Ovary (tissue), 9 donors: ENCODE data around the gene DSEL. TPM values are rescaled to one million over a fixed set of nuclear protein-coding genes. Genes with fewer than 3 reads are reported as not detected.

Source experiments
- DNase-seq, 5 donors: peaks; one replicate each; pipeline ENCODE4 v3.0.0-alpha.2; 2019 to 2020
- H3K27ac ChIP-seq, 2 donors: fragments of 200-600 bp; one replicate each; pipeline versions ENCODE4 v1.5.1 to v1.8.0; 2019 to 2022
- H3K27me3 ChIP-seq: fragments of 200-600 bp; one replicate; pipeline ENCODE4 v1.8.0; 2022
- H3K36me3 ChIP-seq: fragments of 200-600 bp; sonication (generic); one replicate; pipeline ENCODE4 v1.5.1; 2019
- H3K4me1 ChIP-seq: one replicate; pipeline ENCODE4 v1.8.1; 2013; ENCODE audit warnings: mild to moderate bottlenecking, moderate library complexity; ENCODE audit not compliant: insufficient read depth
- H3K4me3 ChIP-seq: fragments of 200-600 bp; sonication (generic); one replicate; pipeline ENCODE4 v1.5.1; 2017
- H3K9me3 ChIP-seq, 2 donors: fragments of 200-600 bp in 1 of 2; sonication (generic) in 1 of 2; one replicate each; pipeline versions ENCODE4 v1.5.1 to v1.8.1; 2013 to 2019; ENCODE audit warnings: mild to moderate bottlenecking in 1 of 2, moderate library complexity in 1 of 2
- EP300 ChIP-seq: sonication (generic); formaldehyde crosslinking; IDR thresholded peaks from one replicate; pipeline ENCODE4 v1.6.1; 2017; ENCODE audit warnings: antibody characterized with exemption
- POLR2A ChIP-seq: fragments of 450-650 bp; IDR thresholded peaks from one replicate; pipeline ENCODE4 v1.6.1; 2017; ENCODE audit warnings: antibody characterized with exemption, mild to moderate bottlenecking, moderate library complexity
- WGBS, 3 donors: extraction: QIAGEN DNeasy Blood & Tissue Kit in 1 of 3; methylation state at CpG; one replicate each; pipeline versions ENCODE4 v1.1.5 to v1.1.7; 2013 to 2017; 5-methylcytosine and 5-hydroxymethylcytosine counted together
- intact Hi-C, 4 donors: fragments of 100-400 bp; cut with DNase I; formaldehyde crosslinking; loops; one replicate each; pipeline versions ENCODE4 v1.11.0 to v1.15.1; 2022 to 2023
- polyA plus RNA-seq, 2 donors: library from polyadenylated mRNA; stranded (reverse); fragments of 200-250 nt in 1 of 2; fragments of 350-450 nt in 1 of 2; fragmentation: Illumina TruSeq in 1 of 2; extraction: RNeasy Lipid Tissue Mini Kit (QIAGEN cat#74804) in 1 of 2; gene quantifications; one replicate each; pipeline ENCODE4 v1.2.3, GENCODE V29; 2013 to 2014
- total RNA-seq, 7 donors: library from RNA; depleted of rRNA in 2 of 7; stranded (reverse); fragments of >200 nt in 2 of 7; fragmentation: NEBNext Ultra II Directional in 3 of 7; extraction: Animal tissue kit (Norgen Biotek cat#: 25700) in 3 of 7; gene quantifications; one replicate each; pipeline versions ENCODE4 v1.1.0 to v1.2.4, GENCODE V29; 2016 to 2023
- TF ChIP-seq, protein P1 (sequence below), 3 donors: fragments of 450-650 bp in 2 of 3; fragments of 200-600 bp in 1 of 3; IDR thresholded peaks; one replicate each; pipeline versions ENCODE4 v1.5.1 to v1.8.0; 2016 to 2022; ENCODE audit warnings: antibody characterized with exemption in 3 of 3, mild to moderate bottlenecking in 1 of 3
- donor health status: DM: no; HTN: no; CAD: no; lungs with moderate emphysema.
- donor health status: DM: no; HTN: no; CAD: no.
- donor health status: Bipolar disorder and iron deficiency.
- donor health status: DM: yes; HTN: yes; CAD: no.
- donor health status: DM: no; HTN: no; CAD: no.
- donor health status: DM: yes; HTN: yes; CAD: no.

The DSEL gene
- total and polyA plus RNA-seq, 9 donors: 3.1 to 11.0 (median 7.6) TPM

DNA sequence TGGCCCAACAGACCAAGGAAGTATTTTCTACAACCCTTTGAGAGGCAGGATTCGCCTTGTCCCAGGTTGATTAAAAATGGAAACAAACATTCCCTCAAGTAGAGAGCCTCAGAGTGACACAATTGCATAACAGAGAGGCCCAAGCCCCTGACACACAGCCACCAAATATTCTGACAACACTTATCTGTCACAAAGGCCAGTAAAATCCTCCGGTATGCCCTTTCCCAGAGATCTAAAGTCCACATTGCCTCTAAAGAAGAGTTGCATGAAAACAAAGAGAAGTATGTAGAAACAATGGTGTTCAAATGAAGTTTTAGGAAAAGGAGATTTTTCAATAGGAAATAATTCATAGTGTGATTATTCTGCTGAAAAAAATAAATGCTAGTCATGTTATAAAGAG, 32.1 kb downstream of the DSEL start:
- H3K27ac ChIP-seq: no peak overlapping the region
- intact Hi-C loops: no loop called here
- 87 to 97% (median 95%) methylated on average over 2 of the region's 2 CpGs for WGBS, 3 donors

DNA sequence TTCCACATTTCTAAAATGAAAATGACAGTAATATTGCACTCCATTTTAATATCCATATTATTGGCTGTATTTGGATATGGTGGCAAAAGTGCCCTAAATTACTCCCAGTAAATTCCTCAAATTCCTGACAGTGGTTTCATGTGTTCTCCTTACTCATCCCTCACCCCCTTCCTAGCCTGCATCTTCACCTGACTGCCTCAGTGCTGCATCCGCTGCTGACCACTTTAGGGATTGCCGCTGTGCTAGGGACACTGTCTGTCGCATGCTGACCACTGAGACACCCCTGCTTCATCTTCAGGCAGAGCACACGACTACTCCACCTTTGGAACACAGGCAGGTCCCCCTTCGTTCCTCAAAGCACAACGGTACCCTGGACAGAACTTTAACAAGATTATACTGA, 32.6 kb downstream of the DSEL start:
- no peaks in the 10 kb centered on the region for H3K4me1 ChIP-seq
- TF ChIP-seq POLR2A (no peak), EP300 (no peak)
- TF ChIP-seq, protein P1, sequence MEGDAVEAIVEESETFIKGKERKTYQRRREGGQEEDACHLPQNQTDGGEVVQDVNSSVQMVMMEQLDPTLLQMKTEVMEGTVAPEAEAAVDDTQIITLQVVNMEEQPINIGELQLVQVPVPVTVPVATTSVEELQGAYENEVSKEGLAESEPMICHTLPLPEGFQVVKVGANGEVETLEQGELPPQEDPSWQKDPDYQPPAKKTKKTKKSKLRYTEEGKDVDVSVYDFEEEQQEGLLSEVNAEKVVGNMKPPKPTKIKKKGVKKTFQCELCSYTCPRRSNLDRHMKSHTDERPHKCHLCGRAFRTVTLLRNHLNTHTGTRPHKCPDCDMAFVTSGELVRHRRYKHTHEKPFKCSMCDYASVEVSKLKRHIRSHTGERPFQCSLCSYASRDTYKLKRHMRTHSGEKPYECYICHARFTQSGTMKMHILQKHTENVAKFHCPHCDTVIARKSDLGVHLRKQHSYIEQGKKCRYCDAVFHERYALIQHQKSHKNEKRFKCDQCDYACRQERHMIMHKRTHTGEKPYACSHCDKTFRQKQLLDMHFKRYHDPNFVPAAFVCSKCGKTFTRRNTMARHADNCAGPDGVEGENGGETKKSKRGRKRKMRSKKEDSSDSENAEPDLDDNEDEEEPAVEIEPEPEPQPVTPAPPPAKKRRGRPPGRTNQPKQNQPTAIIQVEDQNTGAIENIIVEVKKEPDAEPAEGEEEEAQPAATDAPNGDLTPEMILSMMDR (IDR thresholded peaks at IDR 0.05): no peak
- H3K27me3 ChIP-seq: no peaks in the 10 kb centered on the region
- no peak overlapping the region for H3K27ac ChIP-seq
- intact Hi-C loops: no loop called here
- H3K4me3 ChIP-seq: no peak overlapping the region
- no peaks in the 10 kb centered on the region for H3K9me3 ChIP-seq
- 92 to 93% (median 93%) methylated on average over 6 of the region's 6 CpGs for WGBS, 3 donors
- no peak for DNase-seq
- no peaks in the 10 kb centered on the region for H3K36me3 ChIP-seq

More for the DNA sequence above, 32.1 kb downstream of the DSEL start:
- Histone ChIP-seq H3K4me3 (no peak overlapping the region), H3K27me3 (no peaks in the 10 kb centered on the region), H3K36me3 (no peaks in the 10 kb centered on the region), H3K4me1 (no peaks in the 10 kb centered on the region), H3K9me3 (no peaks in the 10 kb centered on the region)
- TF ChIP-seq EP300: no peak
- no peak for TF ChIP-seq POLR2A
- TF ChIP-seq, protein P1 (IDR thresholded peaks at IDR 0.05): no peak
- no peak for DNase-seq

DNA sequence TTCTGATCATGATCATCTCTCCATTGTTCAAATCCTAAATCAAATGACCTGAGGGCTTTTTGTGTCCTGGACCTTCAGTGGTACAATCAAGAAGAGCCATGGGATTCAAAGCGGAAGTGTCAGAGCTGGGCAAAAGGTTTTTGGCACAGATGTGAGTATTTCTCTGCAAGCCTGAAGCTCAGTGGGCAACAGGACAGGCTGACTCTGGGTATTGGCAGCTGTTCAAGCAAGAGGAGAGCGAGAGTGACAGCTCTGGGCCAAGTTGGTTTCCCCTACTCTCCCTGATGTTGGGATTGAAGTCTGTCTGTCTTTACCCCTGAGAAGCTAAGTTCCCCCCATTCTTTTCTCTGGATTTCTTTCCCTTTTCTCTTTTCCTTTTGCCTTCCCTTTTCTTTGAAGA, 33.3 kb downstream of the DSEL start:
- H3K27me3 ChIP-seq: no peaks in the 10 kb centered on the region
- H3K9me3 ChIP-seq: no peaks in the 10 kb centered on the region
- no peak for TF ChIP-seq POLR2A
- WGBS, 3 donors: 60 to 67% (median 65%) methylated on average over 2 of the region's 2 CpGs
- H3K27ac ChIP-seq: no peak overlapping the region
- no peaks in the 10 kb centered on the region for H3K4me1 ChIP-seq
- intact Hi-C loops: no loop called here
- no peak overlapping the region for H3K4me3 ChIP-seq
- H3K36me3 ChIP-seq: no peaks in the 10 kb centered on the region
- no peak for DNase-seq

DNA sequence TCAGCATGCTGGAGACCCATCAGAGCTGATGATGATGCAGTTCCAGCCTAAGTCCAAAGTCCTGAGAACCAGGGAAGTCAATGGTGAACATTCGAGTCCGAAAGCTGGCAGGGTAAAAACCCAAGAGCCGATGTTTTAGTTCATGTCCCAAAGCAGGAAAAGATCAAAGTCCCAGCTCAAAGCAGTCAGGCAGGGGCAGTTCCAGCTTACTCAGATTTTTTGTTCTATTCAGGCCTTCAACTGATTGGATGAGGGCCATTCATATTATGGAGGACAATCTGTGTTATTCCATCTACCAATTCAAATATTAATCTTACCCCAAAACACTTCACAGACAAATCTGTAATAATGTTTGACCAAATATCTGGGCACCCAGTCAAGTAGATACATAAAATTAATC, 38.3 kb downstream of the DSEL start:
- Histone ChIP-seq H3K9me3 (no peaks in the 10 kb centered on the region), H3K4me3 (no peak overlapping the region), H3K27me3 (no peaks in the 10 kb centered on the region), H3K36me3 (no peaks in the 10 kb centered on the region), H3K4me1 (no peaks in the 10 kb centered on the region), H3K27ac (no peak overlapping the region)
- intact Hi-C loops: no loop called here
- TF ChIP-seq EP300: no peak
- TF ChIP-seq POLR2A: no peak
- TF ChIP-seq, protein P1 (IDR thresholded peaks at IDR 0.05): no peak
- 90 to 94% (median 94%) methylated on average over 3 of the region's 3 CpGs for WGBS, 3 donors
- DNase-seq: no peak

DNA sequence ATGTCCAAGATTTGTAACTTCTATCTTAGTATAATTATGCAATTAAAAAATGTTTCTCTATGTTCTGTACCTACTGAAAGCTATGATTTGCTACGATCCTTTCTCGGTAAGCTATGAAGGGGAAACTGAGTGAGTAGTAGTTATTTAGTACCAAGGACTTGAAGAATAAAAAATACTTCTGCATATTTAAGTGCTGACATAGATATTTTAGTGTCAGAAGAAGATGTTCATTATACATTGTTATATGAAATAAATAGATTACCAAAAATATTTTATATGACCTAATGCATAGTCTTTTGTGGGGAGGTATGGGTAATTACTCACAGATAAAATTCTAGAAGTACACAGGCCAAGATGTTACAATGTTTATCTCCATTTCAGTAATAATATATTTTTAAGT, 39.0 kb downstream of the DSEL start:
- 71 to 73% (median 72%) methylated on average over 2 of the region's 2 CpGs for WGBS, 3 donors
- Histone ChIP-seq H3K9me3 (no peaks in the 10 kb centered on the region), H3K4me1 (no peaks in the 10 kb centered on the region), H3K27me3 (no peaks in the 10 kb centered on the region), H3K4me3 (no peak overlapping the region), H3K36me3 (no peaks in the 10 kb centered on the region), H3K27ac (no peak overlapping the region)
- TF ChIP-seq POLR2A (no peak), EP300 (no peak)
- TF ChIP-seq, protein P1 (IDR thresholded peaks at IDR 0.05): no peak
- DNase-seq: no peak
- intact Hi-C loops: no loop called here
